Breast epithelium (tissue), 3 donors: ENCODE measurements around the gene TYW1.

Experiments used
- POLR2A ChIP-seq: fragments of 450-650 bp; IDR thresholded peaks from one replicate; pipeline ENCODE4 v1.6.1; 2016; ENCODE audit warnings: antibody characterized with exemption, mild to moderate bottlenecking, moderate library complexity
- TF ChIP-seq, protein P1 (sequence below), 3 donors: fragments of 450-650 bp; IDR thresholded peaks; one replicate each; pipeline ENCODE4 v1.5.1; 2016 to 2017; ENCODE audit warnings: antibody characterized with exemption in 3 of 3, mild to moderate bottlenecking in 3 of 3, moderate library complexity in 3 of 3

DNA sequence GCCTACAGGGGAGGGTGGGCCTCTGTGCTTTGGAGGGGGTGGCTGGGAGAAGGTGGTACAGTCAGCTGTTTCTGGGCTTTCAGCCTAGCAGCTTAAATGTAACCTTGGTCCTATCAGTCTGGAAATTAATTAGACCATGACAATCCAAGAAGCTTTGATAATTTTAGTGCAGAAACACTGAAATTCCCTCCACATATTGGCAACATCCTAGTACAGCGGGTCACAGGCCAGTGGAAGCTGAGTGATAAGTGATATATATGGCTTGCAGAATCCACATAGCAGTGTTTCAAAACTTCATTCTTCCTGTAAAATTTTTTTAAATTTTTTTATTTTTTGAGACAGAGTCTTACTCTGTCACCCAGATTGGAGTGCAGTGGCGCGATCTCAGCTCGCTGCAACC lies 212.6 kb downstream of the TYW1 start:
- TF ChIP-seq, protein P1, sequence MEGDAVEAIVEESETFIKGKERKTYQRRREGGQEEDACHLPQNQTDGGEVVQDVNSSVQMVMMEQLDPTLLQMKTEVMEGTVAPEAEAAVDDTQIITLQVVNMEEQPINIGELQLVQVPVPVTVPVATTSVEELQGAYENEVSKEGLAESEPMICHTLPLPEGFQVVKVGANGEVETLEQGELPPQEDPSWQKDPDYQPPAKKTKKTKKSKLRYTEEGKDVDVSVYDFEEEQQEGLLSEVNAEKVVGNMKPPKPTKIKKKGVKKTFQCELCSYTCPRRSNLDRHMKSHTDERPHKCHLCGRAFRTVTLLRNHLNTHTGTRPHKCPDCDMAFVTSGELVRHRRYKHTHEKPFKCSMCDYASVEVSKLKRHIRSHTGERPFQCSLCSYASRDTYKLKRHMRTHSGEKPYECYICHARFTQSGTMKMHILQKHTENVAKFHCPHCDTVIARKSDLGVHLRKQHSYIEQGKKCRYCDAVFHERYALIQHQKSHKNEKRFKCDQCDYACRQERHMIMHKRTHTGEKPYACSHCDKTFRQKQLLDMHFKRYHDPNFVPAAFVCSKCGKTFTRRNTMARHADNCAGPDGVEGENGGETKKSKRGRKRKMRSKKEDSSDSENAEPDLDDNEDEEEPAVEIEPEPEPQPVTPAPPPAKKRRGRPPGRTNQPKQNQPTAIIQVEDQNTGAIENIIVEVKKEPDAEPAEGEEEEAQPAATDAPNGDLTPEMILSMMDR (IDR thresholded peaks at IDR 0.05) = no peak
- TF ChIP-seq POLR2A = no peak
